Peyer's patch (tissue), 4 donors: ENCODE results near the gene PLPPR5.

ENCODE experiments used
- CTCF ChIP-seq, 6 experiments: fragments of 450-650 bp in 4 of 6; fragments of 200-600 bp in 2 of 6; sonication (generic) in 1 of 6; IDR thresholded peaks; one replicate each; pipeline ENCODE4 v1.5.1; 2017 to 2019; ENCODE audit warnings: antibody characterized with exemption in 6 of 6, mild to moderate bottlenecking in 3 of 6, moderate library complexity in 1 of 6
- POLR2A ChIP-seq, 2 donors: fragments of 450-650 bp; IDR thresholded peaks; one replicate each; pipeline ENCODE4 v1.5.1; 2017; ENCODE audit warnings: antibody characterized with exemption in 2 of 2, mild to moderate bottlenecking in 2 of 2, moderate library complexity in 2 of 2

DNA sequence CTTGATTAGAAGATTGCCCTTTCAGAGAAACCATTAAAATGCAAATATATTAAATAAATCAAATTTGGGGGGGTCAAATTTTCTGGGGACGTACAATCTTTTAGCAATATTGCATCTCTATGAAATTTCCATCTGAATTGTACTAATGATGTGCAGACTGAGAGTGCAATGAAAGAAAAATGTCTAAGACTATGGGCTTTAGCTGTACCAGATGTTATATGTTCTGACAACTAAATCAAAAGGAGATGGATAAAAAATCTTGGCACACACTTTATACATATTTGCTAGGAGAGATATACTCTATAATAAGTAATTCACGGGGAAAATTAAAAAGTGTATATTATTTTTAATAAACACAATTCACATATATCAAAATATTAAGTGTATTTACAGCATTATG is 13.0 kb upstream of the PLPPR5 start:
- TF ChIP-seq CTCF (IDR thresholded peaks at IDR 0.05) (no peak), POLR2A (IDR thresholded peaks at IDR 0.05) (no peak)
